Measurements from ENCODE around the gene FBXL16.
A peak's percentile ranks its signal among the peaks of the same experiment; 100 is the strongest.

FBXL16 gene

DNA sequence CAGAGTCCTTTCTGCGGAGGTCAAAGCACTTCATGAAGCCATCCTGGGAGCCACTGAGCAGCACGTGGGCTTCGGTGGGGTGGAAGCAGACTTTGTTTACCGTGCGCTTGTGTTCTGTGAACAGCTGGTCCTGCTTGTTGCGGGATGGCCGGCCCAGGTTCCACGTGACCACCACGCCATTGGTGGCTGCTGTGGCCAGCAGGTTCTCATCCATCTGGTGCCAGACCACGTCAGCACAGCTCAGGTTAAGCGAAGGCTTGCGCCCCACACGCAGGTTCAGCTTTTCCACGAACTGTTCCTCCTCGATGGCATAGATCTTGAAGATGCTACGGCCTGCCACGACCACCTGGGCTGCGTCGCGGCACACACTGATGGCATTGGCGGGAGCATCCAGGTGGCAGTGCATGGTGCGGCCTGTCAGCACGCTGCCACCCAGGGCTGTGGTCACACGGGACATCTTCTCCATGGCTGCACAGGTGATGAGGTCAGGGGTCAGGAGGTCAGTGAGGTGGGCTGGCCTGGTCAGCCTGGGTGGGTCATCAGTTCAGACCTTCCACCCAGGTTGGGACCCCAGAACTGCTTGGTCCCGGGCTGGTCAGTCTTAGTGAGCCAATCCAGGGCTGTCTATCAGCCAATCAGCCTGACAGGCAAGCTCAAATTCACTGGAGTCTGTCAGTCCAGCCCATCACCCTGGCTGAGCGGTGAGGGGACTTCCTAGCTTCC, 16.3 kb downstream of the FBXL16 start:
- DNase-seq, result no peak

GRCh38 chr16:687499-687898, 18.1 kb downstream of the FBXL16 start:
- DNase-seq, result no peak

- DNase-seq, result no peak
Observed at GRCh38 chr16:686459-687260, 18.9 kb downstream of the FBXL16 start.

DNA sequence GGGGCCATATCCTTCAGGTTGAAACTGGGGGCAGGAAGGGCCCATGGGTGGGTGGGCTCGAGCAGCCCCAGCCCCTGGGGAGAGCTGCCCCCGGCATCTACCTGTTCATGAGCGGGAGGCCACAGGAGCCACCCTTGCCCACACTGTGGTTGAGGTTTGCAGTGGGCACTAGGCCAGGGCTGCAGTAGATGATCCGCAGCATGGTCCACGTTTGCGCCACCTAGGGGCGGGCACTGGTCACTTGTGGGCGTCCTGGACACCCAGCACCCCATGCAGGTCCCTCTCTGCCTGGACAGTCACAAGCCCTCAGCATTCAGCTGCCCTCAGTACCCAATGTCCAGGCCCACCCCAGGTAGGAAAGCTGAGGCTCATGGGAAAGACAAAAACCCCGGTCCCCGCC, 19.6 kb downstream of the FBXL16 start:
- no peak for DNase-seq

DNA sequence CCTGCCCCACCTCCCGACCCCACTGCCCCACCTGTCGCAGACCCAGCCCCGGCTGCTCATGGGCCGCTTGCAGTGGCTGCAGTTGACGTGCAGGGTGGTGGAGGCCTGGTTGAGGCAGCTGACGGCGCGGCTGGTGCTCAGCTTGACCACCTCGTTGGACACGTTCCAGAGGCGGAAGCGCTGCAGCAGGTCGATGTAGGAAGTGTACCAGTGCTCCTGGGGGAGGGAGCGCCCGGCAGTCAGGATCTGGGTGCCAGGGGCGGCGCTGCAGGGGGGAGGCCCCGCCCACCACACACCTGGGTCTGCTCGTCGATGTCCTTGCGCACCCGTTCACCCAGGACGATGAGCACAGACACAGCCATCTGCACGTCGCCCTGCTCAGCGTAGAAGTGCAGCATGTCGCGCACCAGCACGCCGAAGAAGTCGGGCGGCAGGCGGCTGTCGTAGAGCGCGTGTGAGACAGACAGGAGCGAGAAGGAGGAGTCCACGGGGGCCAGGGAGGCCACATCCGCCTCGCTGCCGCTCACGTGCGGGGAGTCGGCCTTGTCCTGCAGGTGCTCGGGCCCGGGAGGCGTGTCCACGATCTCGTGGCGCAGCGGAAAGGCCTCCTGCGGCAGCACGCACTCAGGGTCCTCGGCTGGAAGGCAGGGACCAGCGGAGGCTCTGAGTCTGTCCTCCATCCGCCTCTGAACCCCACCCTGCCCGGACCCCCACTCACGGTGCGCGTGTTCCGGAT, 20.5 kb downstream of the FBXL16 start:
- DNase-seq, result no peak

- peak; percentile 97 for DNase-seq
Observed at GRCh38 chr16:684071-684794, 21.4 kb downstream of the FBXL16 start, which contains the start of gene JMJD8. Gene JMJD8, minus strand, starts transcription at chr16:684334. Its CDS starts 15 bp downstream, at chr16:684319.

- peak; percentile 26 for DNase-seq
Observed at GRCh38 chr16:683396-684070, 22.1 kb downstream of the FBXL16 start.

- no peak for DNase-seq
Observed at GRCh38 chr16:682493-683395, 22.9 kb downstream of the FBXL16 start.

GRCh38 chr16:681746-682427, 23.7 kb downstream of the FBXL16 start:
- DNase-seq, result no peak

DNA sequence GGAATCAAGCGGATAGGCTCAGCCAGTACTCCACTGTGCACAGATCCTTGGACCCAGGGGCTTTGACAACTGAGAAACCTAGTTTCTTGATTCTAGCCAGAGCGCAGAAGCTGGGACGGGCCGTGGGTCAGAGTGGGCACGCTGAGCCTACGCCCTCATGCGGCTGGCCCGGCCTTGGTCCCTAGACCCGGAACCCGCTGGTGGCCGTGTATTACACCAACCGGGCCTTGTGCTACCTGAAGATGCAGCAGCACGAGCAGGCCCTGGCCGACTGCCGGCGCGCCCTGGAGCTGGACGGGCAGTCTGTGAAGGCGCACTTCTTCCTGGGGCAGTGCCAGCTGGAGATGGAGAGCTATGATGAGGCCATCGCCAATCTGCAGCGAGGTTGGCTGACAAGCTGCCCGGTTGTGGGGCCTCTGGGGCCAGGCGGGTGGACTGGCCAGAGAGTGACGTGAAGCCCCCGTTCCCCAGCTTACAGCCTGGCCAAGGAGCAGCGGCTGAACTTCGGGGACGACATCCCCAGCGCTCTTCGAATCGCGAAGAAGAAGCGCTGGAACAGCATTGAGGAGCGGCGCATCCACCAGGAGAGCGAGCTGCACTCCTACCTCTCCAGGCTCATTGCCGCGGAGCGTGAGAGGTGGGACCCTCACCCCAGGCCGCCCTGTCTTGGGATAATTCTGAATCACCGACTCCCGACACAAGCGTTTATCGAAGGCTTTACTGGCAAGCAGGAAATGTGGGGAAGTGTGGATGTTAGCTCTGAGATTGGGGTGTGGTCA, 24.4 kb downstream of the FBXL16 start:
- peak; percentile 17 for DNase-seq

DNA sequence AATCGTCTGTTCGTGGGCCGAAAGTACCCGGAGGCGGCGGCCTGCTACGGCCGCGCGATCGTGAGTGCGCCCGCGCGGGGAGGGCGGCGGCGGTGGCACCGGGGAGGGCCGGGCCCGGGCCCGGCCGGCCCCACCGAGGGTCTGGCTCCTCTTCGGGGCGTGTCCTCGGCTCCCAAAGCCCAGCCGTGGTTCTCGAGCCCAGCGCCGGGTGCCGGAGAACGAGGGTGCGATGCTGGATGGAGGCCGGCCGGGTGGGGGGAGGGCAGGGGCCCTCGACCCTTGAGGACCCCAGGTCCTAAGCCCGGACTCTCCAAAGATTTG, 25.0 kb downstream of the FBXL16 start:
- no peak for DNase-seq

DNA sequence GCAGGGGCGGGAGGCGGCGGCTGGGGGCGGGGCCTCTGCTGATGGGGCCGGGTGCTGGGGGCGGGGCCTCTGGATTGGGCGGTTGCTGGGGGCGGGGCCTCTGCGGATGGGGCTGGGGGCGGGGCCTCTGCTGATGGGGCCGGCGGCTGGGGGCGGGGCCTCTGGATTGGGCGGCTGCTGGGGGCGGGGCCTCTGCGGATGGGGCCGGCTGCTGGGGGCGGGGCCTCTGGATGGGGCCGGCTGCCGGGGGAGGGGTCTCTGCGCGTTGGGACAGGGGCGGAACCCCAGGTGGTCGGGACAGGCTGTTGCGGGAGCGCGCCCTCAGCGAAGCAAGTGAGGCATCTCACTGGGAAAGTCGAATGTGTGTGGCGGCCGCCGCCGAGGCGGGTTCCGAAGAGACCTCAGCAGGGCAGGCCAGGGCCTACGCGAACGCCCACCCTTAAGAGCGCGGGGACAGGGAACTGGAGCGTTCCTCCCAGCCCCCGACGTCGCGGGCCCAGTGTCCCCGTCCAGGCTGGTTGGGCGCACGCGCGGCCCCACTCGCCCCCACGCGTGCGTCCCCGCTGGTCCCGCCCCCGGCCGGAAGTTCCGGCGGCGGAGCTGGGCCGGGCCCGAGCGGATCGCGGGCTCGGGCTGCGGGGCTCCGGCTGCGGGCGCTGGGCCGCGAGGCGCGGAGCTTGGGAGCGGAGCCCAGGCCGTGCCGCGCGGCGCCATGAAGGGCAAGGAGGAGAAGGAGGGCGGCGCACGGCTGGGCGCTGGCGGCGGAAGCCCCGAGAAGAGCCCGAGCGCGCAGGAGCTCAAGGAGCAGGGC, 25.6 kb downstream of the FBXL16 start, which contains the start of gene STUB1:
STUB1 (plus strand) TSS at position 597 of the 811 bp plus-strand sequence; CDS start at position 713, 116 bp downstream.
- DNase-seq, result peak; percentile 90

GRCh38 chr16:678858-679813, 26.5 kb downstream of the FBXL16 start:
- DNase-seq, result peak; percentile 88

DNA sequence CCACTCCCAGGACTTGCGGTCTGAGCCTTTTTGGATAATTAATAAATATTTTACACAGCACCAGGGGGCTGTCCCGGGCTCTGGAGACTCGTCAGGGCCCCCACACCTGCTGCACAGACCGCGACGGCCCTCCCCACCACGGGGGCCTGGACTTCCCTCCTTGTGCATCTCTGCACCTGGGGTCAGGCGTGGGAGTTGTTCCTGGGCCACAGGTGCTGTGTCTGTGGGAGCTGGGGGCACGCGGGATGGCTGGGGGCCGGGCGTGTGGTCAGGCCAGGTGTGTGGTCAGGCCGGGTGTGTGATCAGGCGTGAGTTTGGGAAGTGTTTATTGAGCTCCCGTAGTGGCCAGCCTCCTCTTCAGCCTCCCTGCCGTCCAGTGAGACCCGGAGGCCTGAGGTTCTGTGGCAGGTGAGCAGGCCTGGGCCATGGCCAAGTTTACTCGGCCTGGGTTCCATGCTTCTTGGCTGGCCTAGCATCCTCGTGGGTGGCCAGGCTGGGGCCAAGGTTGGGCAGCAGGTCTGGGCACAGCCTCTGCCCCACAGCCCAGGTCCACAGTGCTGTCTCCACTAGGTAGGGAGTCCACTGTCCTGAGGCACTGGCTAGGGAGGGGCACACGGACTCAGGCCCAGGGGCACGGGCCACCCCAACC, 27.3 kb downstream of the FBXL16 start:
- no peak for DNase-seq

DNA sequence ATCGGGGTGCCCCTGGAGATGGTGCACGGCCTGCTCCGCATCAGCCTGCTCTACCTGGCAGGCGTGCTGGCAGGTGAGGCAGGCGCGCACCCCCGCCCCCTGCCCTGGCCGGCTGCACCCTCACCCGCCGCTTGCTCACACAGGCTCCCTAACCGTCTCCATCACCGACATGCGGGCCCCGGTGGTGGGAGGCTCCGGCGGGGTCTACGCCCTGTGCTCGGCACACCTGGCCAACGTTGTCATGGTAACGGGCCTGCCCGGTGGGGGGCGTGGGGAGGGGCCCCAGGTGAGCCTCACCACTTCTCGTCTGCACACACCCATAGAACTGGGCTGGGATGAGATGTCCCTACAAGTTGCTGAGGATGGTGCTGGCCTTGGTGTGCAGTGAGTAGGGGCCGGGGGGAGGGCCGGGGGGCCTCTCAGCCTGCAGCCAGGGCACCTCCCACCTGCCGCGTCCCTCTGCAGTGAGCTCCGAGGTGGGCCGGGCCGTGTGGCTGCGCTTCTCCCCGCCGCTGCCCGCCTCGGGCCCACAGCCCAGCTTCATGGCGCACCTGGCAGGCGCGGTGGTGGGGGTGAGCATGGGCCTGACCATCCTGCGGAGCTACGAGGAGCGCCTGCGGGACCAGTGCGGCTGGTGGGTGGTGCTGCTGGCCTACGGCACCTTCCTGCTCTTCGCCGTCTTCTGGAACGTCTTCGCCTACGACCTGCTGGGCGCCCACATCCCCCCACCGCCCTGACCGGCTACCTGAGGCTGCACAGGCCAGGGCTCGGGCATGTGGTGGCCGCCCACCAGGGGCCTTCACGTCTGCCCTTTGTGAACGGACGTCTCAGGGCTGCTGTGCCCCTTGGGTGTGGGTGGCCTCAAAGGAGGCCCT, 28.0 kb downstream of the FBXL16 start:
- peak; percentile 24 for DNase-seq

GRCh38 chr16:676913-677312, 28.7 kb downstream of the FBXL16 start:
- DNase-seq, result peak; percentile 30

All from eye (tissue), 1 donor.